Panc1 (cell line): ENCODE data around the gene WHRN. TPM values are rescaled to one million over a fixed set of nuclear protein-coding genes. Genes with fewer than 3 reads are reported as not detected.

ENCODE experiments used
- ATAC-seq: fragments of 200-7000 bp; cut with Tn5 transposase; 2 replicates; pipeline ENCODE4 v1.9.1; 2020; ENCODE audit warnings: mild to moderate bottlenecking, moderate library complexity
- BruUV-seq: library from RNA; stranded (reverse); fragments of 400-500 nt; replicated peaks from 2 replicates; lab custom pipeline; 2021; lab: Mats Ljungman, UMichigan
- CTCF ChIA-PET: fragments of 300-600 bp; sonication (Branson Sonifier 250); formaldehyde crosslinking; loops from one replicate; lab custom pipeline; 2022; ENCODE audit warnings: antibody characterized with exemption; lab: Charles Lee
- POLR2A ChIA-PET: fragments of 300-600 bp; sonication (Branson Sonifier 250); formaldehyde crosslinking; loops from one replicate; lab custom pipeline; 2022; ENCODE audit warnings: antibody characterized with exemption; lab: Charles Lee
- DNase-seq: peaks from one replicate; pipeline ENCODE4 v3.0.0-alpha.2; 2010; ENCODE audit warnings: low read depth, low spot score
- H3K27ac ChIP-seq: 2 replicates; pipeline ENCODE4 v1.5.1; 2011; ENCODE audit warnings: mild to moderate bottlenecking, low read length, inconsistent platforms
- H3K27me3 ChIP-seq: fragments of 200-500 bp; sonication (Bioruptor generic); 2 replicates; pipeline ENCODE4 v1.6.0; 2014; ENCODE audit warnings: low read length, inconsistent platforms; ENCODE audit not compliant: control insufficient read depth, insufficient read depth
- H3K36me3 ChIP-seq: fragments of 200-500 bp; sonication (Bioruptor generic); 2 replicates; pipeline ENCODE4 v1.5.1; 2014; ENCODE audit warnings: inconsistent platforms, mild to moderate bottlenecking, low read length, moderate library complexity; ENCODE audit not compliant: control insufficient read depth, insufficient read depth
- H3K4me1 ChIP-seq: 2 replicates; pipeline ENCODE4 v1.5.1; 2011; ENCODE audit warnings: inconsistent platforms, mild to moderate bottlenecking, low read length, moderate library complexity; ENCODE audit not compliant: control insufficient read depth, insufficient read depth
- H3K4me3 ChIP-seq, 2 experiments: 2 replicates each; pipeline ENCODE4 v1.5.1; 2011 to 2012; ENCODE audit warnings: low read depth in 2 of 2, low read length in 2 of 2, mild to moderate bottlenecking in 2 of 2, inconsistent platforms in 1 of 2, moderate library complexity in 1 of 2
- H3K9me3 ChIP-seq: fragments of 200-500 bp; sonication (Bioruptor generic); 2 replicates; pipeline ENCODE4 v1.5.1; 2014; ENCODE audit warnings: low read depth, mild to moderate bottlenecking, inconsistent platforms, low read length, moderate library complexity; ENCODE audit not compliant: control insufficient read depth, insufficient read depth
- POLR2AphosphoS5 ChIP-seq: IDR thresholded peaks from 2 replicates; pipeline ENCODE4 v1.6.1; 2012; ENCODE audit warnings: mild to moderate bottlenecking, low read depth, low read length, moderate library complexity
- SIN3A ChIP-seq: IDR thresholded peaks from 2 replicates; pipeline ENCODE4 v1.6.1; 2012; ENCODE audit warnings: low read depth, mild to moderate bottlenecking, low read length, moderate library complexity, borderline replicate concordance; ENCODE audit not compliant: insufficient read depth
- TCF7L2 ChIP-seq: IDR thresholded peaks from 2 replicates; pipeline ENCODE4 v1.6.1; 2011; ENCODE audit warnings: mild to moderate bottlenecking, low read depth, low read length, inconsistent platforms
- in situ Hi-C: cut with HindIII; loops from 2 replicates; pipeline ENCODE4 v1.10.0; 2016; ENCODE audit warnings: low sequenced_read_pairs, low pct_unique_long_range_greater_than_20kb
- intact Hi-C: fragments of 100-400 bp; cut with micrococcal nuclease; formaldehyde crosslinking; loops from one replicate; pipeline ENCODE4 v1.10.0; 2022; ENCODE audit not compliant: unreplicated experiment
- total RNA-seq: library from RNA; stranded (reverse); gene quantifications from one replicate; pipeline ENCODE4 v1.2.1, GENCODE V29; 2021; ENCODE audit not compliant: unreplicated experiment
- TF ChIP-seq, protein P1 (sequence below), 2 experiments: IDR thresholded peaks; 2 replicates each; pipeline ENCODE4 v1.6.1; 2011 to 2012; ENCODE audit warnings: low read depth in 2 of 2, control low read depth in 1 of 2, low read length in 1 of 2, mild to moderate bottlenecking in 1 of 2, moderate library complexity in 1 of 2; ENCODE audit not compliant: insufficient read depth in 1 of 2
- TF ChIP-seq, protein P2 (sequence below): fragments of 450-650 bp; IDR thresholded peaks from 2 replicates; pipeline ENCODE4 v1.5.1; 2017; ENCODE audit warnings: mild to moderate bottlenecking

Gene WHRN
- total RNA-seq, 1 experiment from 2014 or later = 18.0 TPM

DNA sequence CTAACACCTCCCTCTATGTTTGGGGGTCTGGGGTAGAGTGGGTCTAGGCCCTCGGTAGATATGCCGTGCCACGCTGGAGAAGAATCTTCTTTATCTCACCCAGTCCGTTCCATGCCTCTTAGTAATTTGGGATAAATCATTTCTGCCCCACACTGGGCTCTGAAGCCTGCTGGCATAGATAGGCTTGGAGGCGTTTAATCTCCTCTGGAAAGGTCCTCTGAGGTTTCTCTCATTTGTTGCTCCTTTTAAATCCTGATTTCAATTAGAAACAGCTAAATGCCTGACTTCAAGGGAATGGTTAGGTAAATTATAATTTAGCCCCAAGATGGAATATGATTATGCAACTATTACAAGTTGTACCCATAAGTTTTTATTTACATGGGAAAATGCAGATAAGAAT, 59.7 kb downstream of the WHRN start:
- H3K36me3 ChIP-seq = no peaks in the 10 kb centered on the region
- H3K27ac ChIP-seq = no peak overlapping the region
- ChIA-PET POLR2A (interaction anchor here (0.6 kb wide), 1 partner anchor 57 kb away, joined by 3 read pairs; no protein-coding TSS in a partner anchor), CTCF (interaction anchor here (0.6 kb wide), 1 partner anchor 262 kb away, joined by 5 read pairs; no protein-coding TSS in a partner anchor)
- in situ Hi-C loops = no loop called here
- H3K9me3 ChIP-seq = no peaks in the 10 kb centered on the region
- DNase-seq (no peak), ATAC-seq (no peak)
- no TSS peak for BruUV-seq
- no peak overlapping the region for H3K4me3 ChIP-seq
- intact Hi-C loops = no loop called here
- no peaks in the 10 kb centered on the region for H3K4me1 ChIP-seq
- TF ChIP-seq POLR2AphosphoS5 (no peak), TCF7L2 (no peak), SIN3A (no peak)
- TF ChIP-seq, protein P1, sequence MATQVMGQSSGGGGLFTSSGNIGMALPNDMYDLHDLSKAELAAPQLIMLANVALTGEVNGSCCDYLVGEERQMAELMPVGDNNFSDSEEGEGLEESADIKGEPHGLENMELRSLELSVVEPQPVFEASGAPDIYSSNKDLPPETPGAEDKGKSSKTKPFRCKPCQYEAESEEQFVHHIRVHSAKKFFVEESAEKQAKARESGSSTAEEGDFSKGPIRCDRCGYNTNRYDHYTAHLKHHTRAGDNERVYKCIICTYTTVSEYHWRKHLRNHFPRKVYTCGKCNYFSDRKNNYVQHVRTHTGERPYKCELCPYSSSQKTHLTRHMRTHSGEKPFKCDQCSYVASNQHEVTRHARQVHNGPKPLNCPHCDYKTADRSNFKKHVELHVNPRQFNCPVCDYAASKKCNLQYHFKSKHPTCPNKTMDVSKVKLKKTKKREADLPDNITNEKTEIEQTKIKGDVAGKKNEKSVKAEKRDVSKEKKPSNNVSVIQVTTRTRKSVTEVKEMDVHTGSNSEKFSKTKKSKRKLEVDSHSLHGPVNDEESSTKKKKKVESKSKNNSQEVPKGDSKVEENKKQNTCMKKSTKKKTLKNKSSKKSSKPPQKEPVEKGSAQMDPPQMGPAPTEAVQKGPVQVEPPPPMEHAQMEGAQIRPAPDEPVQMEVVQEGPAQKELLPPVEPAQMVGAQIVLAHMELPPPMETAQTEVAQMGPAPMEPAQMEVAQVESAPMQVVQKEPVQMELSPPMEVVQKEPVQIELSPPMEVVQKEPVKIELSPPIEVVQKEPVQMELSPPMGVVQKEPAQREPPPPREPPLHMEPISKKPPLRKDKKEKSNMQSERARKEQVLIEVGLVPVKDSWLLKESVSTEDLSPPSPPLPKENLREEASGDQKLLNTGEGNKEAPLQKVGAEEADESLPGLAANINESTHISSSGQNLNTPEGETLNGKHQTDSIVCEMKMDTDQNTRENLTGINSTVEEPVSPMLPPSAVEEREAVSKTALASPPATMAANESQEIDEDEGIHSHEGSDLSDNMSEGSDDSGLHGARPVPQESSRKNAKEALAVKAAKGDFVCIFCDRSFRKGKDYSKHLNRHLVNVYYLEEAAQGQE (IDR thresholded peaks at IDR 0.05; ENCODE audit: insufficient read depth in 1 of 2, low read depth in 2 of 2, low read length in 1 of 2) = no peak
- TF ChIP-seq, protein P2, sequence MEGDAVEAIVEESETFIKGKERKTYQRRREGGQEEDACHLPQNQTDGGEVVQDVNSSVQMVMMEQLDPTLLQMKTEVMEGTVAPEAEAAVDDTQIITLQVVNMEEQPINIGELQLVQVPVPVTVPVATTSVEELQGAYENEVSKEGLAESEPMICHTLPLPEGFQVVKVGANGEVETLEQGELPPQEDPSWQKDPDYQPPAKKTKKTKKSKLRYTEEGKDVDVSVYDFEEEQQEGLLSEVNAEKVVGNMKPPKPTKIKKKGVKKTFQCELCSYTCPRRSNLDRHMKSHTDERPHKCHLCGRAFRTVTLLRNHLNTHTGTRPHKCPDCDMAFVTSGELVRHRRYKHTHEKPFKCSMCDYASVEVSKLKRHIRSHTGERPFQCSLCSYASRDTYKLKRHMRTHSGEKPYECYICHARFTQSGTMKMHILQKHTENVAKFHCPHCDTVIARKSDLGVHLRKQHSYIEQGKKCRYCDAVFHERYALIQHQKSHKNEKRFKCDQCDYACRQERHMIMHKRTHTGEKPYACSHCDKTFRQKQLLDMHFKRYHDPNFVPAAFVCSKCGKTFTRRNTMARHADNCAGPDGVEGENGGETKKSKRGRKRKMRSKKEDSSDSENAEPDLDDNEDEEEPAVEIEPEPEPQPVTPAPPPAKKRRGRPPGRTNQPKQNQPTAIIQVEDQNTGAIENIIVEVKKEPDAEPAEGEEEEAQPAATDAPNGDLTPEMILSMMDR = no peak
- H3K27me3 ChIP-seq = no peaks in the 10 kb centered on the region

DNA sequence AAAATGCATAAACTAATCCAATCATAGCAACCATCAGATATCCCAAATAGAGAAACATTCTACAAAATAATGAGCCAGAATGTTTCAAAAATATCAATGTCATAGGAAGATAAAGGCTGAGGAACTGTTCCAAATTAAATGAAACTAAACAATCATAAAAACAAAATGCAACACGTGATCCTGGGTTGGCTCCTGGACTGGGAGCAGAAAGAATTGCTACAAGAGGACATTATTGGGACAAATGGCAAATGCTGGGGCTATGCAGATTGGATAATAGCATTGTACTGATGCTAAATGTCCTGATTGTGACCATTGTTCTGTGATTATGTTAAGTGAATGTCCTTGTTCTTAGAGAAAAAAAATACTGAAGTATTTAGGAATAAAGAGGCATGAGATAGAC, 63.3 kb downstream of the WHRN start:
- in situ Hi-C loops = no loop called here
- ChIA-PET CTCF (no interaction called here), POLR2A (no interaction called here)
- no peak overlapping the region for H3K27ac ChIP-seq
- intact Hi-C loops = no loop called here
- H3K9me3 ChIP-seq = no peaks in the 10 kb centered on the region
- ATAC-seq = no peak
- H3K4me3 ChIP-seq = no peak overlapping the region
- no peaks in the 10 kb centered on the region for H3K27me3 ChIP-seq
- BruUV-seq = no TSS peak
- TF ChIP-seq, protein P1 (IDR thresholded peaks at IDR 0.05; ENCODE audit: insufficient read depth in 1 of 2, low read depth in 2 of 2, low read length in 1 of 2) = no peak
- TF ChIP-seq TCF7L2 (no peak), POLR2AphosphoS5 (no peak), SIN3A (no peak)
- TF ChIP-seq, protein P2 = no peak
- H3K36me3 ChIP-seq = no peaks in the 10 kb centered on the region
- DNase-seq = no peak
- H3K4me1 ChIP-seq = no peaks in the 10 kb centered on the region
